Stimulated activated CD4-positive, alpha-beta T cell treated with anti-CD3 and anti-CD28 coated beads, Interleukin-1b, Interleukin-23, amount 100 ng/mL, for 48 hours (primary cell): Measurements from ENCODE around the gene TBC1D1.
A peak's percentile ranks its signal among the peaks of the same experiment; 100 is the strongest.

Source experiments
- DNase-seq: peaks from one replicate; pipeline ENCODE4 v3.0.0-alpha.2; 2020

TBC1D1 gene

GRCh38 chr4:38133711-38134480 lies 243.0 kb downstream of the TBC1D1 start:
- DNase-seq = no peak

- DNase-seq = no peak
These were observed 244.3 kb downstream of the TBC1D1 start for GRCh38 chr4:38135201-38135600.

GRCh38 chr4:38136604-38137003 lies 245.7 kb downstream of the TBC1D1 start:
- DNase-seq = no peak

GRCh38 chr4:38137080-38137479 lies 246.2 kb downstream of the TBC1D1 start:
- no peak for DNase-seq

- DNase-seq = peak; percentile 30
These were observed 247.5 kb downstream of the TBC1D1 start for GRCh38 chr4:38138363-38138762.

- no peak for DNase-seq
These were observed 248.3 kb downstream of the TBC1D1 start for GRCh38 chr4:38139187-38139586.

GRCh38 chr4:38140643-38141203 lies 249.8 kb downstream of the TBC1D1 start:
- DNase-seq = no peak

- peak; percentile 37 for DNase-seq
These were observed 251.1 kb downstream of the TBC1D1 start for GRCh38 chr4:38141808-38142500.

GRCh38 chr4:38144031-38144430 lies 253.1 kb downstream of the TBC1D1 start:
- DNase-seq = no peak

- no peak for DNase-seq
These were observed 254.3 kb downstream of the TBC1D1 start for GRCh38 chr4:38145033-38145678.

- DNase-seq = no peak
These were observed 254.9 kb downstream of the TBC1D1 start for GRCh38 chr4:38145741-38146140.

GRCh38 chr4:38146383-38146782 lies 255.5 kb downstream of the TBC1D1 start:
- no peak for DNase-seq

- no peak for DNase-seq
These were observed 258.6 kb downstream of the TBC1D1 start for GRCh38 chr4:38149472-38149996.

GRCh38 chr4:38149997-38150671 lies 259.2 kb downstream of the TBC1D1 start:
- DNase-seq = no peak

- DNase-seq = no peak
These were observed 259.9 kb downstream of the TBC1D1 start for GRCh38 chr4:38150766-38151165.

GRCh38 chr4:38151873-38152272 lies 261.0 kb downstream of the TBC1D1 start:
- no peak for DNase-seq

- DNase-seq = no peak
These were observed 261.4 kb downstream of the TBC1D1 start for GRCh38 chr4:38152305-38152704.

GRCh38 chr4:38152721-38153386 lies 262.0 kb downstream of the TBC1D1 start:
- no peak for DNase-seq

- DNase-seq = no peak
These were observed 262.5 kb downstream of the TBC1D1 start for GRCh38 chr4:38153387-38153760.

GRCh38 chr4:38154252-38154651 lies 263.4 kb downstream of the TBC1D1 start:
- DNase-seq = no peak

GRCh38 chr4:38154681-38155588 lies 264.1 kb downstream of the TBC1D1 start:
- DNase-seq = no peak
